ENCODE data around the gene PSMD1.

DNA sequence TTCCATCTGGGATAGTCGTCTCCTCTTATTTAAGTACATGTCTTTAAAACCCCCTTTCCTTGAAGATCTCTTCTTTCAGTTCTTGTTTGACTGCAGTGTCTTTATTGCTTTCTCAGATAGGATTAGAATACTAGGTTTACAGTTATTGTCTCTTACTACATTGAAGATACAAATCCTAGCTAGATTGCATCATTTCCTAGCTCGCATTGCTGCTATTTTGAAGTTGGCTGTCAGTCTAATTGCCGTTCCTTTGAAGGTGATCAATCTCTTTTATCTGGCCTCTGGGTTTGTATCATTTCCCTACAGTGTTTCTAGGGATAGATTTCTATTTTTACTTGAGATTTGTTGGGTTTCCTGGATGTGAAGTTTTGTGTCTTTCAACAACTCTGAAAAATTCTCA, 162.6 kb downstream of the PSMD1 start:
- TF ChIP-seq EZH2 (IDR thresholded peaks at IDR 0.05; ENCODE audit: low read length): no peak
- TF ChIP-seq, protein P1, sequence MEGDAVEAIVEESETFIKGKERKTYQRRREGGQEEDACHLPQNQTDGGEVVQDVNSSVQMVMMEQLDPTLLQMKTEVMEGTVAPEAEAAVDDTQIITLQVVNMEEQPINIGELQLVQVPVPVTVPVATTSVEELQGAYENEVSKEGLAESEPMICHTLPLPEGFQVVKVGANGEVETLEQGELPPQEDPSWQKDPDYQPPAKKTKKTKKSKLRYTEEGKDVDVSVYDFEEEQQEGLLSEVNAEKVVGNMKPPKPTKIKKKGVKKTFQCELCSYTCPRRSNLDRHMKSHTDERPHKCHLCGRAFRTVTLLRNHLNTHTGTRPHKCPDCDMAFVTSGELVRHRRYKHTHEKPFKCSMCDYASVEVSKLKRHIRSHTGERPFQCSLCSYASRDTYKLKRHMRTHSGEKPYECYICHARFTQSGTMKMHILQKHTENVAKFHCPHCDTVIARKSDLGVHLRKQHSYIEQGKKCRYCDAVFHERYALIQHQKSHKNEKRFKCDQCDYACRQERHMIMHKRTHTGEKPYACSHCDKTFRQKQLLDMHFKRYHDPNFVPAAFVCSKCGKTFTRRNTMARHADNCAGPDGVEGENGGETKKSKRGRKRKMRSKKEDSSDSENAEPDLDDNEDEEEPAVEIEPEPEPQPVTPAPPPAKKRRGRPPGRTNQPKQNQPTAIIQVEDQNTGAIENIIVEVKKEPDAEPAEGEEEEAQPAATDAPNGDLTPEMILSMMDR (optimal IDR thresholded peaks at IDR 0.05 in 1 of 3, IDR thresholded peaks at IDR 0.05 in 1 of 3, conservative IDR thresholded peaks at IDR 0.05 in 1 of 3; ENCODE audit: extremely low read depth in 1 of 3, insufficient read depth in 2 of 3, low read length in 3 of 3): no peak
